Coronary artery (tissue), 2 donors: ENCODE results near the gene KLHDC8B.
A peak's percentile ranks its signal among the peaks of the same experiment; 100 is the strongest.

Experiments
- DNase-seq: peaks from one replicate; pipeline ENCODE4 v3.0.0-alpha.2; 2017; ENCODE audit warnings: low spot score
- H3K27ac ChIP-seq, 2 donors: fragments of 200-600 bp; sonication (generic); one replicate each; pipeline ENCODE4 v1.5.1; 2016 to 2019
- H3K4me3 ChIP-seq: fragments of 200-600 bp; sonication (generic); 2 replicates; pipeline ENCODE4 v1.5.1; 2016; ENCODE audit warnings: mild to moderate bottlenecking, moderate library complexity
- CTCF ChIP-seq: fragments of 200-600 bp; sonication (generic); IDR thresholded peaks from one replicate; pipeline ENCODE4 v1.5.1; 2019; ENCODE audit warnings: antibody characterized with exemption

Gene KLHDC8B

GRCh38 chr3:49173116-49173791 lies 1.9 kb downstream of the KLHDC8B start:
- DNase-seq = no peak
- peak overlapping the region; percentile 86 for H3K4me3 ChIP-seq
- TF ChIP-seq CTCF = no peak
- peak overlapping the region; percentile 92 to 93 for H3K27ac ChIP-seq

- DNase-seq = no peak
These were observed 2.4 kb downstream of the KLHDC8B start for GRCh38 chr3:49173792-49174170.

GRCh38 chr3:49174397-49174985 lies 3.1 kb downstream of the KLHDC8B start:
- TF ChIP-seq CTCF = no peak
- Histone ChIP-seq H3K4me3 (no peak overlapping the region), H3K27ac (peak overlapping the region in 1 of 2 donors; percentile 93)
- DNase-seq = no peak

More at GRCh38 chr3:49173792-49174170, 2.4 kb downstream of the KLHDC8B start:
- H3K27ac ChIP-seq = peak overlapping the region; percentile 92 to 93
- H3K4me3 ChIP-seq = peak overlapping the region; percentile 86
- TF ChIP-seq CTCF = no peak

- DNase-seq = no peak
- no peak for TF ChIP-seq CTCF
- Histone ChIP-seq H3K27ac (no peak overlapping the region), H3K4me3 (no peak overlapping the region)
These were observed 4.1 kb downstream of the KLHDC8B start for GRCh38 chr3:49175530-49175929.

GRCh38 chr3:49177073-49177472 lies 5.7 kb downstream of the KLHDC8B start:
- Histone ChIP-seq H3K4me3 (no peak overlapping the region), H3K27ac (no peak overlapping the region)
- no peak for DNase-seq
- TF ChIP-seq CTCF = no peak

- Histone ChIP-seq H3K27ac (no peak overlapping the region), H3K4me3 (no peak overlapping the region)
- DNase-seq = no peak
- TF ChIP-seq CTCF = no peak
These were observed 8.7 kb downstream of the KLHDC8B start for GRCh38 chr3:49180116-49180515.

- no peak for DNase-seq
- H3K4me3 ChIP-seq = no peak overlapping the region
- H3K27ac ChIP-seq = no peak overlapping the region
- no peak for TF ChIP-seq CTCF
These were observed 10.0 kb downstream of the KLHDC8B start for GRCh38 chr3:49181351-49181750.
